T-cell (primary cell): ENCODE data around the gene DCBLD1. TPM values are rescaled to one million over a fixed set of nuclear protein-coding genes. Genes with fewer than 3 reads are reported as not detected.

Experiments
- ATAC-seq, 4 experiments: fragments of 200-7000 bp in 3 of 4; fragments of 150-1000 bp in 1 of 4; cut with Tn5 transposase; replicated peaks in 1 of 4; 1 replicate in 3 of 4; 2 replicates in 1 of 4; pipeline ENCODE4 v1.10.0; 2021; ENCODE audit warnings: moderate library complexity in 3 of 4, mild to moderate bottlenecking in 2 of 4, moderate number of reproducible peaks in 1 of 4
- CTCF ChIA-PET, 2 donors: fragments of 300-600 bp; sonication (Branson Sonifier 250); formaldehyde crosslinking; loops; one replicate each; lab custom pipeline; 2022; ENCODE audit warnings: antibody characterized with exemption in 2 of 2; lab: Charles Lee
- POLR2A ChIA-PET, 2 donors: fragments of 300-600 bp; sonication (Branson Sonifier 250); formaldehyde crosslinking; loops; one replicate each; lab custom pipeline; 2022; ENCODE audit warnings: antibody characterized with exemption in 2 of 2; lab: Charles Lee
- DNase-seq, 35 experiments: peaks; one replicate each; pipeline versions ENCODE4 v3.0.0 to v3.0.0-alpha.2; 2013 to 2023
- H3K27ac ChIP-seq: one replicate; pipeline ENCODE4 v1.5.1; 2013; ENCODE audit warnings: low read length
- H3K27me3 ChIP-seq, 2 experiments: replicated peaks in 1 of 2; 1 replicate in 1 of 2; 2 replicates in 1 of 2; pipeline versions ENCODE4 v1.6.1 to v1.7.0; 2013; ENCODE audit warnings: low read length in 1 of 2, mixed read lengths in 1 of 2; ENCODE audit not compliant: control insufficient read depth in 2 of 2, insufficient read depth in 2 of 2; ENCODE audit errors: extremely low read depth in 1 of 2
- H3K36me3 ChIP-seq, 2 donors: 1 replicate in 1 of 2; 2 replicates in 1 of 2; pipeline versions ENCODE4 v1.6.1 to v1.7.0; 2013; ENCODE audit warnings: low read length in 1 of 2; ENCODE audit not compliant: control insufficient read depth in 2 of 2, insufficient read depth in 1 of 2; ENCODE audit errors: extremely low read depth in 1 of 2
- H3K4me1 ChIP-seq, 2 experiments: 1 replicate in 1 of 2; 2 replicates in 1 of 2; pipeline versions ENCODE4 v1.6.1 to v1.7.0; 2013; ENCODE audit warnings: low read length in 2 of 2, mixed read lengths in 1 of 2; ENCODE audit not compliant: insufficient read depth in 2 of 2, control insufficient read depth in 1 of 2; ENCODE audit errors: extremely low read depth in 1 of 2
- H3K4me3 ChIP-seq, 2 donors: 1 replicate in 1 of 2; 2 replicates in 1 of 2; pipeline versions ENCODE4 v1.5.1 to v1.7.0; 2013; ENCODE audit warnings: mild to moderate bottlenecking in 2 of 2, low read length in 1 of 2, moderate library complexity in 1 of 2; ENCODE audit not compliant: control insufficient read depth in 1 of 2; ENCODE audit errors: extremely low read depth in 1 of 2
- H3K9me3 ChIP-seq: 2 replicates; pipeline ENCODE4 v1.7.0; 2013
- H3K27ac Mint-ChIP-seq, 2 donors: one replicate each; pipeline ENCODE4 v1.8.0; 2020 to 2021; ENCODE audit warnings: mild to moderate bottlenecking in 2 of 2, mixed read lengths in 2 of 2
- H3K27me3 Mint-ChIP-seq, 2 donors: one replicate each; pipeline ENCODE4 v1.8.0; 2021 to 2022; ENCODE audit warnings: mixed read lengths in 2 of 2
- H3K36me3 Mint-ChIP-seq: one replicate; pipeline ENCODE4 v1.8.0; 2021; ENCODE audit warnings: mixed read lengths
- H3K4me1 Mint-ChIP-seq, 3 donors: one replicate each; pipeline ENCODE4 v1.8.0; 2020 to 2022; ENCODE audit warnings: mixed read lengths in 3 of 3, mild to moderate bottlenecking in 1 of 3
- H3K4me3 Mint-ChIP-seq, 3 donors: one replicate each; pipeline ENCODE4 v1.8.0; 2020 to 2022; ENCODE audit warnings: mild to moderate bottlenecking in 3 of 3, mixed read lengths in 3 of 3, moderate library complexity in 3 of 3
- H3K9me3 Mint-ChIP-seq, 3 donors: one replicate each; pipeline ENCODE4 v1.8.0; 2020 to 2022; ENCODE audit warnings: mixed read lengths in 3 of 3
- WGBS: methylation state at CpG from one replicate; pipeline ENCODE4 v1.1.5; 2013; ENCODE audit warnings: missing lambda C conversion rate; ENCODE audit not compliant: insufficient coverage; 5-methylcytosine and 5-hydroxymethylcytosine counted together
- total RNA-seq, 35 experiments: library from RNA in 6 of 35; stranded (reverse) in 6 of 35; fragments of 120-200 nt in 1 of 35; gene quantifications; one replicate each; pipeline versions ENCODE4 v1.2.1 to v1.2.4 and lab custom pipeline; 2013 to 2026

DCBLD1 gene
- total RNA-seq, 5 donors from 2014 or later (not counting 1 experiment from before 2014, with no cell fraction given), result 2.2 to 7.3 (median 4.2) TPM

GRCh38 chr6:117477988-117478852 lies 4.3 kb upstream of the DCBLD1 start:
- Mint-ChIP-seq H3K27me3 (peaks cover 30 to 35% of the 10 kb centered on the region in 2 donors), H3K36me3 (no peaks in the 10 kb centered on the region), H3K4me1 (peaks cover 12 to 13% (median 12%) of the 10 kb centered on the region in 3 donors), H3K4me3 (no peak overlapping the region), H3K9me3 (no peaks in the 10 kb centered on the region), H3K27ac (no peak overlapping the region)
- no peak for ATAC-seq
- no peak overlapping the region for H3K4me3 ChIP-seq
- no peaks in the 10 kb centered on the region for H3K9me3 ChIP-seq
- peaks cover 8 to 11% of the 10 kb centered on the region in 2 experiments for H3K27me3 ChIP-seq
- H3K4me1 ChIP-seq, result peaks cover 5 to 16% of the 10 kb centered on the region in 2 experiments
- 88% methylated on average over 3 of the region's 4 CpGs for WGBS
- DNase-seq, result peak in 3 of 35 experiments; percentile 4 to 47 (median 16)
- H3K27ac ChIP-seq, result no peak overlapping the region
- ChIA-PET POLR2A (interaction anchor here in 1 of 2 donors (0.8 kb wide), 1 partner anchor 124 kb away, joined by 3 read pairs; the partner anchor contains the start of gene GOPC), CTCF (interaction anchor here (0.6 to 1.0 kb wide), 3 partner anchors 73 to 75 kb away, joined by 3 to 5 read pairs (median 3); no protein-coding TSS in a partner anchor)
- H3K36me3 ChIP-seq, result no peaks in the 10 kb centered on the region

GRCh38 chr6:117478853-117479231 lies 3.6 kb upstream of the DCBLD1 start:
- H3K27me3 Mint-ChIP-seq, result peaks cover 33 to 35% of the 10 kb centered on the region in 2 donors
- POLR2A ChIA-PET, result interaction anchor here in 1 of 2 donors (0.8 kb wide), 1 partner anchor 124 kb away, joined by 3 read pairs; the partner anchor contains the start of gene GOPC
- 100% methylated on average over 2 of the region's 6 CpGs for WGBS

GRCh38 chr6:117480651-117481050 lies 1.8 kb upstream of the DCBLD1 start:
- Histone ChIP-seq H3K27me3 (peaks cover 12 to 17% of the 10 kb centered on the region in 2 experiments), H3K4me1 (peaks cover 5 to 21% of the 10 kb centered on the region in 2 experiments), H3K36me3 (no peaks in the 10 kb centered on the region), H3K4me3 (no peak overlapping the region), H3K9me3 (no peaks in the 10 kb centered on the region), H3K27ac (no peak overlapping the region)
- no peaks in the 10 kb centered on the region for H3K36me3 Mint-ChIP-seq
- ChIA-PET POLR2A (no interaction called here), CTCF (interaction anchor here in 1 of 2 donors (1.1 to 3.5 kb wide), 3 partner anchors 31 to 72 kb away, joined by 3 to 14 read pairs (median 6); no protein-coding TSS in a partner anchor)
- peaks cover 17 to 19% (median 18%) of the 10 kb centered on the region in 3 donors for H3K4me1 Mint-ChIP-seq
- H3K9me3 Mint-ChIP-seq, result no peaks in the 10 kb centered on the region
- peaks cover 34 to 35% of the 10 kb centered on the region in 2 donors for H3K27me3 Mint-ChIP-seq
- WGBS, result no CpG with 5 or more reads among the region's 3 CpGs
- no peak overlapping the region for H3K27ac Mint-ChIP-seq
- no peak for ATAC-seq
- DNase-seq, result no peak
- peak overlapping the region in 1 of 3 donors; percentile 87 for H3K4me3 Mint-ChIP-seq

More at GRCh38 chr6:117478853-117479231, 3.6 kb upstream of the DCBLD1 start:
- Histone ChIP-seq H3K27ac (no peak overlapping the region), H3K4me1 (peaks cover 5 to 21% of the 10 kb centered on the region in 2 experiments), H3K4me3 (no peak overlapping the region), H3K9me3 (no peaks in the 10 kb centered on the region), H3K36me3 (no peaks in the 10 kb centered on the region), H3K27me3 (peaks cover 8 to 13% of the 10 kb centered on the region in 2 experiments)
- CTCF ChIA-PET, result interaction anchor here (0.7 to 1.0 kb wide), 3 partner anchors 72 to 81 kb away, joined by 3 to 5 read pairs (median 4); no protein-coding TSS in a partner anchor
- no peak overlapping the region for H3K4me3 Mint-ChIP-seq
- no peak for DNase-seq
- no peak overlapping the region for H3K27ac Mint-ChIP-seq
- no peak for ATAC-seq
- no peaks in the 10 kb centered on the region for H3K9me3 Mint-ChIP-seq
- H3K36me3 Mint-ChIP-seq, result no peaks in the 10 kb centered on the region
- peaks cover 16 to 19% (median 18%) of the 10 kb centered on the region in 3 donors for H3K4me1 Mint-ChIP-seq

- peaks cover 17 to 19% (median 18%) of the 10 kb centered on the region in 3 donors for H3K4me1 Mint-ChIP-seq
- H3K27me3 ChIP-seq, result peaks cover 12 to 17% of the 10 kb centered on the region in 2 experiments
- H3K9me3 Mint-ChIP-seq, result no peaks in the 10 kb centered on the region
- ChIA-PET CTCF (interaction anchor here in 1 of 2 donors (1.1 to 3.5 kb wide), 3 partner anchors 32 to 71 kb away, joined by 3 to 14 read pairs (median 6); no protein-coding TSS in a partner anchor), POLR2A (no interaction called here)
- 40% methylated on average over 19 of the region's 22 CpGs for WGBS
- peak overlapping the region; percentile 77 to 87 (median 82) for H3K4me3 Mint-ChIP-seq
- H3K9me3 ChIP-seq, result no peaks in the 10 kb centered on the region
- no peaks in the 10 kb centered on the region for H3K36me3 Mint-ChIP-seq
- ATAC-seq, result peak; percentile 5 to 55 (median 40)
- no peak overlapping the region for H3K27ac ChIP-seq
- peak overlapping the region; percentile 52 to 58 for H3K4me3 ChIP-seq
- peaks cover 35 to 37% of the 10 kb centered on the region in 2 donors for H3K27me3 Mint-ChIP-seq
- peaks cover 5 to 21% of the 10 kb centered on the region in 2 experiments for H3K4me1 ChIP-seq
- H3K36me3 ChIP-seq, result no peaks in the 10 kb centered on the region
- DNase-seq, result peak in 14 of 35 experiments; percentile 4 to 40 (median 16)
- H3K27ac Mint-ChIP-seq, result peak overlapping the region; percentile 24 to 37
Observed at GRCh38 chr6:117481278-117481925, 1.1 kb upstream of the DCBLD1 start.

GRCh38 chr6:117481926-117482239 lies 591 bp upstream of the DCBLD1 start:
- peaks cover 5 to 21% of the 10 kb centered on the region in 2 experiments for H3K4me1 ChIP-seq
- H3K9me3 Mint-ChIP-seq, result no peaks in the 10 kb centered on the region
- peaks cover 38 to 42% of the 10 kb centered on the region in 2 donors for H3K27me3 Mint-ChIP-seq
- H3K27ac Mint-ChIP-seq, result peak overlapping the region; percentile 17 to 37
- DNase-seq (peak in 4 of 35 experiments; percentile 3 to 21 (median 9)), ATAC-seq (peak; percentile 4 to 19 (median 8))
- 40% methylated on average over 1 of the region's 2 CpGs for WGBS
- H3K27me3 ChIP-seq, result peaks cover 12 to 17% of the 10 kb centered on the region in 2 experiments
- ChIA-PET POLR2A (no interaction called here), CTCF (interaction anchor here in 1 of 2 donors (1.1 to 3.5 kb wide), 3 partner anchors 32 to 70 kb away, joined by 3 to 14 read pairs (median 6); no protein-coding TSS in a partner anchor)
- H3K36me3 ChIP-seq, result no peaks in the 10 kb centered on the region
- H3K27ac ChIP-seq, result no peak overlapping the region
- H3K36me3 Mint-ChIP-seq, result no peaks in the 10 kb centered on the region
- peak overlapping the region; percentile 52 to 58 for H3K4me3 ChIP-seq
- peaks cover 17 to 19% (median 18%) of the 10 kb centered on the region in 3 donors for H3K4me1 Mint-ChIP-seq
- H3K9me3 ChIP-seq, result no peaks in the 10 kb centered on the region
- H3K4me3 Mint-ChIP-seq, result peak overlapping the region; percentile 77 to 87 (median 82)
